HG02642 (cell line): ENCODE data around the gene NUP85.
"Not testable (repeated sequence)": the region's sequence is repeated elsewhere in the genome, so short reads cannot be mapped to it uniquely, and the experiment has no call there.

Source experiments
- ATAC-seq: cut with Tn5 transposase; IDR thresholded peaks from one replicate; pipeline ENCODE4 v1.9.1; 2021; ENCODE audit warnings: mild to moderate bottlenecking; ENCODE audit not compliant: unreplicated experiment, poor library complexity

The NUP85 gene

DNA sequence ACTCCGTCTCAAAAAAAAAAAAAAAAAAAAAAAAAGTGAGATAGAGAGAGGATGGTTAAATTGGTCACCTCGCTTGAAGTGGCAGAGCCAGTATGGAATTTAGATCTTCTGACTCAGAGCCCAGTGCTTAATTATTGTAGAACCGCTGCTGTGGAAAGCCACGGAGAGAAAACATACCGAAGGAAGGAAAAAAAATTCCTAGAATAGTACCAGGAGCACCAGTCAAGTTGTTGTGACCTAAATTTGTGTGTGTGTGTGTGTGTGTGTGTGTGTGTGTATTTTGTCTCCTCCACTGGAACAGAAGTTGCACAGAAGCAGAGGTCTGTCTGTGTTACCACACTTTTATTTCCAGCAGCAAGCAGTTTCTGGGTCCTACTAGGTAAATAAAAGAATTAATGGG, 10.6 kb upstream of the NUP85 start:
- ATAC-seq = no peak

GRCh38 chr17:75199886-75200618, 5.4 kb upstream of the NUP85 start:
- no peak for ATAC-seq

DNA sequence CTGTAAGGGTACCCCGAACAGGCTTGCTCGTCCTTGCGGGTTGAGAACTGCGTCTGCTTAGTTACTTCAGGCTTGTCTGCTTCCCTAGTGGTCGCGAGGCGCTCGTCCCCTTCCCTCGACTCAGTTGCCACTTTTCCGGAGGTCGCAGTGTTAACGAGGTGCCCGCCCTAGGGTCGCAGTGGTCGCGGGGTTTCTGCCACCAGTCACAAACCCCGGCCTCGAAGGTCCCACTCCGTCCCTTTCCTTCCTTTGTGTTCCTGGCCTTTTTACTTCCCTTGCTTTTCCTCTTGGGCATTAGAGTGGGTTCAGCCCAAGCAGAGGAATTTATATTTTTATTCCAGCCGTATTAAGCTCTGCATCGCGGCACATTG, 299 bp downstream of the NUP85 start:
- ATAC-seq = peak; percentile 20

- ATAC-seq = not testable (repeated sequence)
Measured at GRCh38 chr17:75207050-75207407, 1.6 kb downstream of the NUP85 start.

GRCh38 chr17:75207760-75208159, 2.3 kb downstream of the NUP85 start:
- ATAC-seq = no peak

DNA sequence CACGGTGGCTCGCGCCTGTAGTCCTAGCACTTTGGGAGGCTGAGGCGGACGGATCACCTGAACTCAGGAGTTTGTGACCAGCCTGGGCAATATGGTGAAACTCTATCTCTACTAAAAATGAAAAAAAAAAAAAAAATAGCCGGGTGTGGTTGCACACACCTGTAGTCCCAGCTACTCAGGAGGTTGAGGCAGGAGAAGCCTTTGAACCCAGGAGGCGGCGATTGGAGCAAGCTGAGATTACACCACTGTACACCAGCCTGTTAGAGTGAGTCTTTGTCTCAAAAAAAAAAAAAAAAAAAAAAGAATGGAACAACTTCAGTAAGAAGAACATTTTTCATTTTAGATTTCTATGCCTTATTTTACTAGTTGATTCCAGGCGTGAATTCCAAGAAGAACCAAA, 2.7 kb downstream of the NUP85 start:
- ATAC-seq = no peak

- no peak for ATAC-seq
Measured at GRCh38 chr17:75209061-75209460, 3.6 kb downstream of the NUP85 start.

DNA sequence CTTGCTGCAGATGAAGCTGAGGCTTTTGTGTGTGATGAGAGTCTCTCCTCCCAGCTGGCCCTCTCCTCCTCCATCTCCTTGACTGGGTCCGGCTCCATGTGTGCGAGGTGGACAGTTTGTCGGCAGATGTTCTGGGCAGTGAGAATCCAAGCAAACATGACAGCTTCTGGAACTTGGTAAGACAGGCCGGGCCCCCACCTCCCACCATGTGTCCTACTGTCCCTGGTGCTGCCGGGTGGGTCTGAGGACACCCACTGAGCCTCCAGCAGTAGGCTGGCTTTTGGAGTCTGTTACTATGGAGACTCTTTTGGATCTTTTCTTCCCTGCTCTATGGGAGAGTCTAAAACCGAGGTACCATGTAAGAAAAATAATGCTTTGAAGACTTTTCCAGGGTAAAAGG, 12.7 kb downstream of the NUP85 start:
- ATAC-seq = no peak

- ATAC-seq = no peak
Measured at GRCh38 chr17:75219815-75220214, 14.3 kb downstream of the NUP85 start.

DNA sequence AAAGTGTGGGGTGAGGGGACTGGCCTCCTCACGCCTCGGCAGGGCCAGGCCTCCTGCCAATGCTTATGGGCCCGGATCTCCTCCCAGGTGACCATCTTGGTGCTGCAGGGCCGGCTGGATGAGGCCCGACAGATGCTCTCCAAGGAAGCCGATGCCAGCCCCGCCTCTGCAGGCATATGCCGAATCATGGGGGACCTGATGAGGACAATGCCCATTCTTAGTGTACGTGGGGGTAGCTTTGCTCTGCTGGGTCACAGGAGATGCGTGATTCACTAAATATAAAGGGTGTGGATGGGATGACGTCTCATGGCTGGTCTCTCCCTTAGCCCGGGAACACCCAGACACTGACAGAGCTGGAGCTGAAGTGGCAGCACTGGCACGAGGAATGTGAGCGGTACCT, 19.5 kb downstream of the NUP85 start:
- no peak for ATAC-seq

DNA sequence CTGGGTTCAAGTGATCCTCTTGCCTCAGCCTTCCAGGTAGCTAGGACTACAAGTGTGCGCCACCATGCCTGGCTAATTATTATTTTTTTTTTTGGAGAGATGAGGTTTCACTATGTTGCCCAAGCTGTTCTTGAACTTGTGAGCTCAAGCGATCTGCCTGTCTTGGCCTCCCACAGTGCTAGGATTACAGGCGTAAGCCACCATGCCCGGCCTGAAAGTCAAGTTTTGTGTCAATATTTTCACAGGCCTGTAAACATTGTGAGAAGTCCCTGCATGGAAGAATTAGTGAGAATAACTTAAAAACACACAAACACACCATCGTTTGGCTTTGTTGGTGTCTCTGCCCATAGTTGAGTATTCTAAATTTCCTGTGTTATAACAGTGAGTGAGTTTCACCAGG, 22.2 kb downstream of the NUP85 start:
- ATAC-seq = no peak

- ATAC-seq = no peak
Measured at GRCh38 chr17:75228305-75228704, 22.8 kb downstream of the NUP85 start.

- no peak for ATAC-seq
Measured at GRCh38 chr17:75228847-75229246, 23.4 kb downstream of the NUP85 start.

- ATAC-seq = no peak
Measured at GRCh38 chr17:75231071-75231470, 25.6 kb downstream of the NUP85 start.

DNA sequence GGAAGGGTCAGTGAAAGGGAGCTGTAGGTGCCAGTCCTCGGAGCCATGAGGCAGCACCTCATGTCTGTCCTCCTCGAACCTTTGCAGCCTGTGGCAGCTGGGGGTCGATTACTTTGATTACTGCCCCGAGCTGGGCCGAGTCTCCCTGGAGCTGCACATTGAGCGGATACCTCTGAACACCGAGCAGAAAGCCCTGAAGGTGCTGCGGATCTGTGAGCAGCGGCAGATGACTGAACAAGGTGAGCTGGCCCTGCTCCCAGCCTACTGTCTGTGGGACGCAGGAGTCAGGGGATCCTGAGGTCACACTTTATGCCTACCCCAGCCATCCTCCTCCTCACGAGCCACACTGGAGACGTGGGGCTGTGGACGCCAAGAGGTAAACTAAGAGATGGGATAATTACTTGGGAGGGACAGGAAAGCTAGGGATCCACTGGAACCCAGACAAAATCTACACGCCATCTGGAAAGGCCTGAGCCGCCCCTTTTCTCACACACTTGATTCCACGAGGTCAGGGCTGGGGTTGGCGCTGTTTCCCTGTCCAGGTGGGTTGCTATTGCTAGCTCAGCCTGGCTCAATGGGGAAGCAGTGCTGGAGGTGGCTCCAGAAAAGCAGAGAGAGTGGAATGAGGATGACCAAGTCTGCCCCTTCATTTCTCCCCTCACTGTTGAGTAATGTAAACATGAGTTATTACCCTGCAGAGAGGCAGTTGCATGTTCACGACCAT, 26.4 kb downstream of the NUP85 start:
- no peak for ATAC-seq

- no peak for ATAC-seq
Measured at GRCh38 chr17:75232786-75233185, 27.3 kb downstream of the NUP85 start.

GRCh38 chr17:75237100-75238014, 31.9 kb downstream of the NUP85 start:
- ATAC-seq = no peak

- no peak for ATAC-seq
Measured at GRCh38 chr17:75238020-75238580, 32.6 kb downstream of the NUP85 start.

DNA sequence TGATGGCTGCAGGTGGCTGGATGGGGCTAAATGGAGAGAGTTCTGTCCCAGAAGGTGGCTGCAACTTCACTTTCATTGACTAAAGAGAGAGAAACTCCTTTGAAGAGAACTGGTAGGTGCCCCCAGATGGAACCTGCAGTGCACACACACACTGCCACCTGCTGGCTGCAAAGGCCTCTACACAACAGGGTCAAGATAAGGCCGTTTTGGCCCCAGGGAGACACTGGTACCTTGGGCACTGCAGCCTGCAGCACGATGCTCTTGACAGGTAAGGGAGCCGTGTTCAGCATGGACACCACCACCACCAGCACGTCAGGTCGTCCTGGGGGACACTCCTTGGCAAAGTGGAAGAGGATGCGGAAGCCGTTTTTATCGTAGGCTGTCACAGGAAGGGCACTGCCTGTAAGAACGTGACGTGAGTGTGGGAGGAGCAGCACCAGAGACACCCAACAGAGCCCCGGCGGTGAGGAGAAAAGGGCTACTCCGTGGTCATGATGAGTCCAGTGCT, 33.3 kb downstream of the NUP85 start:
- peak; percentile 51 for ATAC-seq

DNA sequence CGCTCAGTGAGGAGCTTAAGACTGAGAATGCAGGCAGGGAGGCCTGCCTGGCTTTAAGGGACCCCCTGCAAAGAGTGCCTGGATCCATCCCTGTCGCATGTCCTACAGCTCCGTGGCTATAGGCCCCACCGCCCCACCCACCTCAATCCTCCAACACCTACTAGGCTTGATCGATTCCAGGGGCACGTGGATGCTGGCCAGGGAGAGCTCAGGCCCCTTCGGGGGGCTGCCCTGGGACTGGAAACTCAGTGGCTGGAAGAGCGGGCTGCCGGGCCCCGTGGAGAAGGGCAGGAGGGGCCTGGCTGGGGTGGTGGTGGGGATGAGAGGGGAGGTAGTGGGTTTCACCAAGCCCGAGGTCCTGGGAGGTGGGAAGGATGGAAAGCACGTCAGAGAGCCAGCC, 33.7 kb downstream of the NUP85 start:
- ATAC-seq = no peak
